Measurements from ENCODE around the gene MACROH2A1.

GRCh38 chr5:135425641-135426040 lies 26.6 kb upstream of the MACROH2A1 start:
- TF ChIP-seq CREB5 (CRISPR knock-in tag; IDR thresholded peaks at IDR 0.05; ENCODE audit: low read depth) (no peak), ZNF8 (CRISPR knock-in tag; IDR thresholded peaks at IDR 0.05) (no peak), TCF4 (CRISPR knock-in tag; IDR thresholded peaks at IDR 0.05; ENCODE audit: borderline replicate concordance) (no peak), RARB (CRISPR knock-in tag; IDR thresholded peaks at IDR 0.05) (no peak), ZNF565 (CRISPR knock-in tag; conservative IDR thresholded peaks at IDR 0.05; ENCODE audit: low read depth) (no peak)

All from SK-N-SH treated with all-trans-retinoic acid at 6 μM for 48 hours (cell line).